Uterus (tissue), 4 donors: ENCODE data around the gene CFAP300. TPM values are rescaled to one million over a fixed set of nuclear protein-coding genes. Genes with fewer than 3 reads are reported as not detected.

ENCODE experiments used
- DNase-seq, 2 donors: peaks; one replicate each; pipeline ENCODE4 v3.0.0-alpha.2; 2019 to 2020
- H3K27ac ChIP-seq, 2 donors: fragments of 200-600 bp; sonication (generic); 1 replicate in 1 of 2; 2 replicates in 1 of 2; pipeline ENCODE4 v1.5.1; 2016 to 2018
- H3K27me3 ChIP-seq, 2 donors: fragments of 200-600 bp; sonication (generic); one replicate each; pipeline ENCODE4 v1.5.1; 2018 to 2019; ENCODE audit warnings: control low read depth in 1 of 2
- H3K36me3 ChIP-seq, 2 donors: fragments of 200-600 bp; sonication (generic); one replicate each; pipeline ENCODE4 v1.5.1; 2019; ENCODE audit warnings: control low read depth in 1 of 2
- H3K4me1 ChIP-seq, 2 donors: fragments of 200-600 bp; sonication (generic); one replicate each; pipeline ENCODE4 v1.5.1; 2018 to 2019; ENCODE audit warnings: control low read depth in 1 of 2
- H3K4me3 ChIP-seq, 2 donors: fragments of 200-600 bp; sonication (generic); 1 replicate in 1 of 2; 2 replicates in 1 of 2; pipeline ENCODE4 v1.5.1; 2018 to 2019; ENCODE audit warnings: mild to moderate bottlenecking in 1 of 2
- H3K9me3 ChIP-seq, 2 donors: fragments of 200-600 bp; sonication (generic); one replicate each; pipeline ENCODE4 v1.5.1; 2019; ENCODE audit warnings: control low read depth in 1 of 2
- POLR2A ChIP-seq, 2 donors: fragments of 450-650 bp; IDR thresholded peaks; one replicate each; pipeline ENCODE4 v1.6.1; 2016; ENCODE audit warnings: antibody characterized with exemption in 2 of 2, mild to moderate bottlenecking in 1 of 2, moderate library complexity in 1 of 2
- intact Hi-C: fragments of 100-400 bp; cut with DNase I; formaldehyde crosslinking; loops from one replicate; pipeline ENCODE4 v1.15.1; 2023; ENCODE audit warnings: low total_unique reads
- total RNA-seq, 4 donors: library from RNA; depleted of rRNA in 3 of 4; stranded (reverse); fragments of >200 nt in 3 of 4; gene quantifications; one replicate each; pipeline versions ENCODE4 v1.1.0 to v1.2.4, GENCODE V29; 2014 to 2023
- TF ChIP-seq, protein P1 (sequence below), 4 experiments: fragments of 200-600 bp in 2 of 4; fragments of 450-650 bp in 2 of 4; sonication (generic) in 2 of 4; IDR thresholded peaks; one replicate each; pipeline ENCODE4 v1.5.1; 2016 to 2019; ENCODE audit warnings: antibody characterized with exemption in 4 of 4, mild to moderate bottlenecking in 2 of 4, moderate library complexity in 1 of 4
- donor health status: DM: yes; HTN: yes; CAD: no.

The CFAP300 gene
- total RNA-seq, 4 donors from 2014 or later: 0.26 to 8.4 (median 4.3) TPM

GRCh38 chr11:102112509-102112821, 65.2 kb downstream of the CFAP300 start:
- H3K27me3 ChIP-seq: no peaks in the 10 kb centered on the region
- intact Hi-C loops: no loop called here
- no peak for TF ChIP-seq POLR2A (IDR thresholded peaks at IDR 0.05)
- TF ChIP-seq, protein P1, sequence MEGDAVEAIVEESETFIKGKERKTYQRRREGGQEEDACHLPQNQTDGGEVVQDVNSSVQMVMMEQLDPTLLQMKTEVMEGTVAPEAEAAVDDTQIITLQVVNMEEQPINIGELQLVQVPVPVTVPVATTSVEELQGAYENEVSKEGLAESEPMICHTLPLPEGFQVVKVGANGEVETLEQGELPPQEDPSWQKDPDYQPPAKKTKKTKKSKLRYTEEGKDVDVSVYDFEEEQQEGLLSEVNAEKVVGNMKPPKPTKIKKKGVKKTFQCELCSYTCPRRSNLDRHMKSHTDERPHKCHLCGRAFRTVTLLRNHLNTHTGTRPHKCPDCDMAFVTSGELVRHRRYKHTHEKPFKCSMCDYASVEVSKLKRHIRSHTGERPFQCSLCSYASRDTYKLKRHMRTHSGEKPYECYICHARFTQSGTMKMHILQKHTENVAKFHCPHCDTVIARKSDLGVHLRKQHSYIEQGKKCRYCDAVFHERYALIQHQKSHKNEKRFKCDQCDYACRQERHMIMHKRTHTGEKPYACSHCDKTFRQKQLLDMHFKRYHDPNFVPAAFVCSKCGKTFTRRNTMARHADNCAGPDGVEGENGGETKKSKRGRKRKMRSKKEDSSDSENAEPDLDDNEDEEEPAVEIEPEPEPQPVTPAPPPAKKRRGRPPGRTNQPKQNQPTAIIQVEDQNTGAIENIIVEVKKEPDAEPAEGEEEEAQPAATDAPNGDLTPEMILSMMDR (IDR thresholded peaks at IDR 0.05): no peak
- peak overlapping the region; percentile 98 to 99 for H3K27ac ChIP-seq
- peak overlapping the region; percentile 80 to 92 for H3K4me3 ChIP-seq
- H3K4me1 ChIP-seq: peaks cover 0 to 3% of the 10 kb centered on the region in 2 donors
- DNase-seq: no peak
- H3K36me3 ChIP-seq: no peaks in the 10 kb centered on the region
- no peaks in the 10 kb centered on the region for H3K9me3 ChIP-seq

- intact Hi-C loops: no loop called here
- DNase-seq: no peak
- no peaks in the 10 kb centered on the region for H3K36me3 ChIP-seq
- no peaks in the 10 kb centered on the region for H3K9me3 ChIP-seq
- H3K27ac ChIP-seq: peak overlapping the region; percentile 98 to 99
- TF ChIP-seq, protein P1 (IDR thresholded peaks at IDR 0.05): no peak
- TF ChIP-seq POLR2A (IDR thresholded peaks at IDR 0.05): no peak
- peaks cover 0 to 3% of the 10 kb centered on the region in 2 donors for H3K4me1 ChIP-seq
- no peaks in the 10 kb centered on the region for H3K27me3 ChIP-seq
- no peak overlapping the region for H3K4me3 ChIP-seq
These were observed 66.8 kb downstream of the CFAP300 start for GRCh38 chr11:102114032-102114431.

DNA sequence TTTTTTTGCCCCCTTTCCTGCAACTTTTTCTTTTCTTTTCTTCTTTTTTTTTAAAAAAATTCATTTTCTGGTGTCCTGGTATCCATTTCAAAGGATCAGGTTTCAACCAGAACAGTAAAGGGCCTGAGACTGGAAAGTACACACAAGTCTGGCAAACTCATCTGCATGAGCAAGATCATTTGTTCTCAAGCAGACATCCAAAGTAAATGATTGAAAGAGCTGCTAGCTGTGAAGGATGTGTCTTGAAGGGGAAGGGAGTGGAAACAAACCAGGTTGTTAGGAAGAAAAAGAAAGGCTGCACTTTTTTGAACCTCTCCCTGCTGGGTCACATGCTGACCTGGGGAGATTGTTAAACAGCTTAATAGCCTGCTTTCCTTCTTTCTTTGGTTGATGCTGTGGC, 68.3 kb downstream of the CFAP300 start:
- H3K4me3 ChIP-seq: no peak overlapping the region
- peaks cover 0 to 8% of the 10 kb centered on the region in 2 donors for H3K4me1 ChIP-seq
- no peak for TF ChIP-seq POLR2A (IDR thresholded peaks at IDR 0.05)
- TF ChIP-seq, protein P1 (IDR thresholded peaks at IDR 0.05): no peak
- intact Hi-C loops: no loop called here
- H3K27me3 ChIP-seq: no peaks in the 10 kb centered on the region
- no peaks in the 10 kb centered on the region for H3K36me3 ChIP-seq
- no peak for DNase-seq
- H3K9me3 ChIP-seq: no peaks in the 10 kb centered on the region
- H3K27ac ChIP-seq: peak overlapping the region; percentile 5 to 30

DNA sequence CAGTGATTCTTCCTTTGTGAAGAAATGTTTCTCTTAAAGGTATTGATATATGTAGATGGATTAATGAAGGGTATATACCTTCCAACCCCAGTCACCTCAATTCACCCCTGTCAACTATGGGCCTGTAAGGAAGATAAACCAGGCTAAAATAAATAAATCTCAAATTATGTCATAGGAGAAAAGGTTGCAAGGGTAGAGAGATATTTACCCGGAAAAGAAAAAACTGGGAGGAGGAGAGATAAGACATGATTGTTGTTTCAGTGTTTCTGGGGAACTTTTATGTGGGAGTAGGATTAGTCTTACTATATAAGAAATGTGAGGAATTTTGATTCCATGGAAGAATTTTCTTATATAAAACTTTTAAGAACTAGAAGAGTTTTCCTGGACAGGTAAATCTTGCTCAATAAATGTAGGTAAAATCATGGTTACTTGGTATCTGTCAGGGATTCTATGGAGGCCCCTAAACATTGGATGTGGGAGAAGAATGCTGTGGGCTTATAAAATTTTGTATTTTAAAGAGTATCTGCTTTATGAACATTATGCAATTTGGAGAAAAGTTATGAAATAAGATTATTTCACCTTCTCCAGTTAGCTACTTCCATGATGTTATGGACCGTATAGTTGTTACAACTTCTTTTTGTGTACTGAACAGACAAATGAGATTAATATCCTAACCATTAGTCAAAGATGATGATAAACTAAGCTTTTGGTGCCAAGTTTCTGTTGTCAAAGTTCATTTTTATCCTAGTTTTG, 69.4 kb downstream of the CFAP300 start:
- no peak for DNase-seq
- Histone ChIP-seq H3K27me3 (no peaks in the 10 kb centered on the region), H3K4me3 (no peak overlapping the region), H3K9me3 (no peaks in the 10 kb centered on the region), H3K27ac (peak overlapping the region; percentile 5 to 30), H3K4me1 (peaks cover 0 to 8% of the 10 kb centered on the region in 2 donors), H3K36me3 (no peaks in the 10 kb centered on the region)
- intact Hi-C loops: no loop called here
- TF ChIP-seq POLR2A (IDR thresholded peaks at IDR 0.05): no peak
- TF ChIP-seq, protein P1 (IDR thresholded peaks at IDR 0.05): no peak

DNA sequence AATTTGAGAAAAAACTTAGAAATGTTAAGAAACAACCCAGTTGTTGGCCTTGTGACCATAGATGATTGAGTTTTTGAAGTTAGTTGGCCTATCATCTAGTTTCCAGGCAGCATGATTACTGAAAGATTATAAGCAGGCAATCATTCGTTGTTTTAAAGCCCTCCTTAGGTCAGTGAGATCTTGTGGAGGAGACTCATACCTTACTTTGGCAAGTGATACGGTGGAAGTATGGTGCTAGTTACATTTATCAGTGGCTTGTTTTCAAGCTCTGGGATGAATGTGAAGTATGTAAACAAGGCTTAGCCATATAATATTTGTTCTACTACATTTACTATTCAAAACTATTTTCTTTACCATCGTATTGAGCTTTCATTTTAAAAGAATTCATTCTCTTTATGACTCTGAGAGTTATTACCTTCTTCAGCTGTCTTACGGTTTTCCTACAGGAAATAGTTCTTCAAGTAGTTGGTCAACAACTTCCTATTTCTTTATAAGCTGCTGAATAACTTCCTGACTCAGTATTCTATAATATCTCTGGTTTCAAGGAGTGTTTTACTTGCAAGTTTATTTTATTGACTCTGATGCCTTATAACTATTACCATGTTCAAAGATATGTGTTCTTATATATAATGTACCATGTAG, 70.4 kb downstream of the CFAP300 start:
- no peak for DNase-seq
- Histone ChIP-seq H3K27me3 (no peaks in the 10 kb centered on the region), H3K36me3 (no peaks in the 10 kb centered on the region), H3K4me3 (no peak overlapping the region), H3K27ac (peak overlapping the region in 1 of 2 donors; percentile 11), H3K4me1 (peaks cover 0 to 8% of the 10 kb centered on the region in 2 donors), H3K9me3 (no peaks in the 10 kb centered on the region)
- intact Hi-C loops: no loop called here
- TF ChIP-seq, protein P1 (IDR thresholded peaks at IDR 0.05): no peak
- no peak for TF ChIP-seq POLR2A (IDR thresholded peaks at IDR 0.05)
